Stimulated activated CD4-positive, alpha-beta T cell treated with anti-CD3 and anti-CD28 coated beads, Interleukin-12 subunit alpha, Interleukin-12 subunit beta, amount 100 ng/mL, for 24 hours (primary cell): ENCODE measurements around the gene PIK3AP1.
"Not testable (repeated sequence)": the region's sequence is repeated elsewhere in the genome, so short reads cannot be mapped to it uniquely, and the experiment has no call there.

ENCODE experiments used
- DNase-seq, 2 experiments: peaks; one replicate each; pipeline ENCODE4 v3.0.0-alpha.2; 2020; ENCODE audit warnings: low read depth in 2 of 2

Gene PIK3AP1

GRCh38 chr10:96721207-96721572, 876 bp upstream of the PIK3AP1 start:
- DNase-seq: no peak

- peak; percentile 8 to 52 for DNase-seq
Measured at GRCh38 chr10:96719850-96720421, 378 bp downstream of the PIK3AP1 start.

GRCh38 chr10:96719200-96719599, 1.1 kb downstream of the PIK3AP1 start:
- no peak for DNase-seq

GRCh38 chr10:96718304-96718990, 1.9 kb downstream of the PIK3AP1 start:
- no peak for DNase-seq

GRCh38 chr10:96716390-96716789, 3.9 kb downstream of the PIK3AP1 start:
- no peak for DNase-seq

- DNase-seq: no peak
Measured at GRCh38 chr10:96714746-96715255, 5.5 kb downstream of the PIK3AP1 start.

GRCh38 chr10:96714031-96714590, 6.2 kb downstream of the PIK3AP1 start:
- no peak for DNase-seq

- no peak for DNase-seq
Measured at GRCh38 chr10:96712662-96713271, 7.5 kb downstream of the PIK3AP1 start.

- DNase-seq: no peak
Measured at GRCh38 chr10:96711048-96711728, 9.1 kb downstream of the PIK3AP1 start.

GRCh38 chr10:96709525-96709924, 10.8 kb downstream of the PIK3AP1 start:
- no peak for DNase-seq

GRCh38 chr10:96708996-96709395, 11.3 kb downstream of the PIK3AP1 start:
- DNase-seq: no peak

GRCh38 chr10:96708456-96708855, 11.9 kb downstream of the PIK3AP1 start:
- no peak for DNase-seq

GRCh38 chr10:96706331-96706853, 13.9 kb downstream of the PIK3AP1 start:
- DNase-seq: no peak

GRCh38 chr10:96705134-96705533, 15.2 kb downstream of the PIK3AP1 start:
- DNase-seq: no peak

GRCh38 chr10:96704563-96704962, 15.8 kb downstream of the PIK3AP1 start:
- no peak for DNase-seq

GRCh38 chr10:96703358-96703757, 17.0 kb downstream of the PIK3AP1 start:
- DNase-seq: no peak

GRCh38 chr10:96701265-96701664, 19.0 kb downstream of the PIK3AP1 start:
- no peak for DNase-seq

- no peak for DNase-seq
Measured at GRCh38 chr10:96700374-96701099, 19.8 kb downstream of the PIK3AP1 start.

GRCh38 chr10:96699613-96700012, 20.7 kb downstream of the PIK3AP1 start:
- no peak for DNase-seq

- DNase-seq: not testable (repeated sequence)
Measured at GRCh38 chr10:96698305-96698704, 22.0 kb downstream of the PIK3AP1 start.

GRCh38 chr10:96697438-96697837, 22.9 kb downstream of the PIK3AP1 start:
- no peak for DNase-seq
